WTC11 (cell line): Measurements from ENCODE around the gene C1orf115.

Source experiments
- FOXP1 ChIP-seq: sonication (generic); formaldehyde crosslinking; IDR thresholded peaks from 2 replicates; pipeline ENCODE4 v1.8.0; 2022; ENCODE audit warnings: missing genetic modification reagents, mild to moderate bottlenecking, moderate library complexity, borderline replicate concordance
- NR1H2 ChIP-seq: sonication (generic); formaldehyde crosslinking; IDR thresholded peaks from 2 replicates; pipeline ENCODE4 v1.9.0; 2021; ENCODE audit warnings: mild to moderate bottlenecking, moderate library complexity, missing genetic modification reagents
- SMAD4 ChIP-seq: sonication (generic); formaldehyde crosslinking; IDR thresholded peaks from 2 replicates; pipeline ENCODE4 v1.8.0; 2022; ENCODE audit warnings: mild to moderate bottlenecking, missing genetic modification reagents
- TF ChIP-seq, protein P1 (sequence below): fragments of 200-600 bp; IDR thresholded peaks from 2 replicates; pipeline ENCODE4 v1.8.0; 2022; ENCODE audit warnings: antibody characterized with exemption
- TF ChIP-seq, protein P2 (sequence below): fragments of 250-450 bp; sonication (Bioruptor Pico); IDR thresholded peaks from 2 replicates; pipeline ENCODE4 v2.1.2; 2022; ENCODE audit warnings: mild to moderate bottlenecking, moderate library complexity

DNA sequence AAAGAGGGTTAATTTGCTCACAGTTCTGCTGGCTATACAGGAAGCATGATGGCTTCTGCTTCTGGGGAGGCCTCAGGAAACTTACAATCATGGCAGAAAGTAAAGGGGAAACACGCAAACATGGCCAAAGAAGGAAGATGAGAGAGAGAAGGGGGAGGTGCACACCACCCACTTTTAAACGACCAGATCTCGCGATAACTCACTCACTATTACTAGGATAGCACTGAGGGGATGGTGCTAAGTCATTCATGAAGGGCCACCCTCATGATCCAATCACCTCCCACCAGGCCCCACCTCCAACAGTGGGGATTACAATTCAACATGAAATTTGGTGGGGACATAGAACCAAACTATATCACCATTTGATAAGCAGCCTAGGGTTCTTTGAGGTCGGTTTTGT lies 2.4 kb upstream of the C1orf115 start:
- TF ChIP-seq SMAD4 (CRISPR knock-in tag): no peak
- TF ChIP-seq, protein P1, sequence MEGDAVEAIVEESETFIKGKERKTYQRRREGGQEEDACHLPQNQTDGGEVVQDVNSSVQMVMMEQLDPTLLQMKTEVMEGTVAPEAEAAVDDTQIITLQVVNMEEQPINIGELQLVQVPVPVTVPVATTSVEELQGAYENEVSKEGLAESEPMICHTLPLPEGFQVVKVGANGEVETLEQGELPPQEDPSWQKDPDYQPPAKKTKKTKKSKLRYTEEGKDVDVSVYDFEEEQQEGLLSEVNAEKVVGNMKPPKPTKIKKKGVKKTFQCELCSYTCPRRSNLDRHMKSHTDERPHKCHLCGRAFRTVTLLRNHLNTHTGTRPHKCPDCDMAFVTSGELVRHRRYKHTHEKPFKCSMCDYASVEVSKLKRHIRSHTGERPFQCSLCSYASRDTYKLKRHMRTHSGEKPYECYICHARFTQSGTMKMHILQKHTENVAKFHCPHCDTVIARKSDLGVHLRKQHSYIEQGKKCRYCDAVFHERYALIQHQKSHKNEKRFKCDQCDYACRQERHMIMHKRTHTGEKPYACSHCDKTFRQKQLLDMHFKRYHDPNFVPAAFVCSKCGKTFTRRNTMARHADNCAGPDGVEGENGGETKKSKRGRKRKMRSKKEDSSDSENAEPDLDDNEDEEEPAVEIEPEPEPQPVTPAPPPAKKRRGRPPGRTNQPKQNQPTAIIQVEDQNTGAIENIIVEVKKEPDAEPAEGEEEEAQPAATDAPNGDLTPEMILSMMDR: no peak
- no peak for TF ChIP-seq NR1H2 (CRISPR knock-in tag)
- TF ChIP-seq, protein P2, sequence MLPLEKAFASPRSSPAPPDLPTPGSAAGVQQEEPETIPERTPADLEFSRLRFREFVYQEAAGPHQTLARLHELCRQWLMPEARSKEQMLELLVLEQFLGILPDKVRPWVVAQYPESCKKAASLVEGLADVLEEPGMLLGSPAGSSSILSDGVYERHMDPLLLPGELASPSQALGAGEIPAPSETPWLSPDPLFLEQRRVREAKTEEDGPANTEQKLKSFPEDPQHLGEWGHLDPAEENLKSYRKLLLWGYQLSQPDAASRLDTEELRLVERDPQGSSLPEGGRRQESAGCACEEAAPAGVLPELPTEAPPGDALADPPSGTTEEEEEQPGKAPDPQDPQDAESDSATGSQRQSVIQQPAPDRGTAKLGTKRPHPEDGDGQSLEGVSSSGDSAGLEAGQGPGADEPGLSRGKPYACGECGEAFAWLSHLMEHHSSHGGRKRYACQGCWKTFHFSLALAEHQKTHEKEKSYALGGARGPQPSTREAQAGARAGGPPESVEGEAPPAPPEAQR (CRISPR knock-in tag): no peak
- TF ChIP-seq FOXP1 (CRISPR knock-in tag): no peak
